Activated CD8-positive, alpha-beta T cell treated with anti-CD3 and anti-CD28 coated beads for 36 hours (primary cell): ENCODE measurements around the gene PRSS1. TPM values are rescaled to one million over a fixed set of nuclear protein-coding genes. Genes with fewer than 3 reads are reported as not detected.
"Not testable (repeated sequence)": the region's sequence is repeated elsewhere in the genome, so short reads cannot be mapped to it uniquely, and the experiment has no call there.

ENCODE experiments used
- ATAC-seq: fragments of 200-7000 bp; cut with Tn5 transposase; one replicate; pipeline ENCODE4 v1.10.0; 2021; ENCODE audit warnings: mild to moderate bottlenecking, moderate library complexity
- CTCF ChIA-PET: fragments of 350-600 bp; sonication (Branson Sonifier 250); formaldehyde crosslinking; loops from one replicate; lab custom pipeline; 2021; ENCODE audit warnings: antibody characterized with exemption; lab: Charles Lee
- POLR2A ChIA-PET: fragments of 350-600 bp; sonication (Branson Sonifier 250); formaldehyde crosslinking; loops from one replicate; lab custom pipeline; 2021; ENCODE audit warnings: antibody characterized with exemption; lab: Charles Lee
- DNase-seq: peaks from one replicate; pipeline ENCODE4 v3.0.0-alpha.2; 2020
- H3K27ac Mint-ChIP-seq: one replicate; pipeline ENCODE4 v1.8.0; 2021; ENCODE audit warnings: mild to moderate bottlenecking, mixed read lengths
- H3K27me3 Mint-ChIP-seq: one replicate; pipeline ENCODE4 v1.8.0; 2021; ENCODE audit warnings: mixed read lengths
- H3K36me3 Mint-ChIP-seq: one replicate; pipeline ENCODE4 v1.8.0; 2021; ENCODE audit warnings: low read depth, mixed read lengths
- H3K4me1 Mint-ChIP-seq: one replicate; pipeline ENCODE4 v1.8.0; 2021; ENCODE audit warnings: low read depth, mixed read lengths
- H3K4me3 Mint-ChIP-seq: one replicate; pipeline ENCODE4 v1.8.0; 2021; ENCODE audit warnings: mild to moderate bottlenecking, moderate library complexity, mixed read lengths
- H3K9me3 Mint-ChIP-seq: one replicate; pipeline ENCODE4 v1.8.0; 2021; ENCODE audit warnings: mixed read lengths
- CTCF ChIP-seq: fragments of 200-600 bp; IDR thresholded peaks from one replicate; pipeline ENCODE4 v1.8.0; 2022; ENCODE audit warnings: antibody characterized with exemption, mild to moderate bottlenecking
- intact Hi-C: fragments of 100-400 bp; cut with micrococcal nuclease; formaldehyde crosslinking; loops from one replicate; pipeline ENCODE4 v1.10.0; 2022
- total RNA-seq, 2 experiments: library from RNA; stranded (reverse); gene quantifications; one replicate each; pipeline ENCODE4 v1.2.3, GENCODE V29; 2021

Gene PRSS1
- total RNA-seq, 2 experiments from 2014 or later, result not detected

GRCh38 chr7:142776206-142776844, 27.1 kb downstream of the PRSS1 start:
- intact Hi-C loops, result no loop called here
- CTCF ChIA-PET, result no interaction called here
- no peak for TF ChIP-seq CTCF

GRCh38 chr7:142776845-142777225, 27.6 kb downstream of the PRSS1 start:
- ATAC-seq, H3K27me3 Mint-ChIP-seq, H3K36me3 Mint-ChIP-seq, H3K4me1 Mint-ChIP-seq, H3K27ac Mint-ChIP-seq, CTCF ChIA-PET, POLR2A ChIA-PET, H3K4me3 Mint-ChIP-seq, DNase-seq, intact Hi-C loops, H3K9me3 Mint-ChIP-seq: not testable (repeated sequence)

More at GRCh38 chr7:142776206-142776844, 27.1 kb downstream of the PRSS1 start:
- Mint-ChIP-seq H3K9me3 (no peaks in the 10 kb centered on the region), H3K4me3 (no peak overlapping the region), H3K27ac (no peak overlapping the region), H3K27me3 (no peaks in the 10 kb centered on the region), H3K4me1 (no peaks in the 10 kb centered on the region), H3K36me3 (no peaks in the 10 kb centered on the region)
- POLR2A ChIA-PET, result no interaction called here
- ATAC-seq (no peak), DNase-seq (no peak)

- intact Hi-C loops, result no loop called here
- POLR2A ChIA-PET, result no interaction called here
- Mint-ChIP-seq H3K36me3 (no peaks in the 10 kb centered on the region), H3K4me1 (no peaks in the 10 kb centered on the region), H3K9me3 (no peaks in the 10 kb centered on the region), H3K27me3 (no peaks in the 10 kb centered on the region), H3K27ac (no peak overlapping the region), H3K4me3 (no peak overlapping the region)
- DNase-seq (no peak), ATAC-seq (no peak)
- TF ChIP-seq CTCF, result no peak
- CTCF ChIA-PET, result no interaction called here
Observed at GRCh38 chr7:142777318-142777717, 28.0 kb downstream of the PRSS1 start.

- Mint-ChIP-seq H3K36me3 (peaks cover 14% of the 10 kb centered on the region), H3K9me3 (no peaks in the 10 kb centered on the region), H3K4me1 (peaks cover 6% of the 10 kb centered on the region), H3K27ac (peak overlapping the region; percentile 81), H3K4me3 (peak overlapping the region; percentile 66), H3K27me3 (no peaks in the 10 kb centered on the region)
- peak; percentile 69 for TF ChIP-seq CTCF
- CTCF ChIA-PET, result interaction anchor here (0.7 to 4.5 kb wide), 30 partner anchors 9 to 320 kb away, joined by 3 to 76 read pairs (median 5); no protein-coding TSS in a partner anchor
- POLR2A ChIA-PET, result interaction anchor here (0.6 to 20.9 kb wide), 4 partner anchors 24 to 248 kb away, joined by 3 to 1391 read pairs (median 3); no protein-coding TSS in a partner anchor
- DNase-seq (peak; percentile 90), ATAC-seq (peak; percentile 47)
- intact Hi-C loops, result loop anchor here (1.0 to 5.0 kb wide), 3 partner anchors 70 to 151 kb away; no protein-coding TSS in a partner anchor
Observed at GRCh38 chr7:142782922-142783900, 33.9 kb downstream of the PRSS1 start.

GRCh38 chr7:142784096-142784495, 34.8 kb downstream of the PRSS1 start:
- Mint-ChIP-seq H3K4me3 (peak overlapping the region; percentile 8), H3K36me3 (peaks cover 23% of the 10 kb centered on the region), H3K27ac (peak overlapping the region; percentile 81), H3K27me3 (no peaks in the 10 kb centered on the region), H3K4me1 (peaks cover 6% of the 10 kb centered on the region), H3K9me3 (no peaks in the 10 kb centered on the region)
- DNase-seq (no peak), ATAC-seq (no peak)
- intact Hi-C loops, result loop anchor here (5.0 kb wide), 1 partner anchor 152 kb away; no protein-coding TSS in a partner anchor
- no peak for TF ChIP-seq CTCF
- POLR2A ChIA-PET, result interaction anchor here (0.7 to 20.9 kb wide), 2 partner anchors 23 to 247 kb away, joined by 3 to 1391 read pairs; no protein-coding TSS in a partner anchor
- CTCF ChIA-PET, result interaction anchor here (1.0 to 4.5 kb wide), 8 partner anchors 24 to 163 kb away, joined by 4 to 76 read pairs (median 12); no protein-coding TSS in a partner anchor
